Gastroesophageal sphincter (tissue), 3 donors: ENCODE data around the gene PDZD2.

ENCODE experiments used
- CTCF ChIP-seq, 4 experiments: fragments of 200-600 bp in 2 of 4; fragments of 450-650 bp in 2 of 4; sonication (generic) in 1 of 4; IDR thresholded peaks; one replicate each; pipeline ENCODE4 v1.5.1; 2017 to 2019; ENCODE audit warnings: antibody characterized with exemption in 4 of 4, mild to moderate bottlenecking in 2 of 4, moderate library complexity in 2 of 4
- POLR2AphosphoS5 ChIP-seq: sonication (generic); formaldehyde crosslinking; IDR thresholded peaks from one replicate; pipeline ENCODE4 v1.6.1; 2017; ENCODE audit warnings: antibody characterized with exemption

- TF ChIP-seq CTCF (IDR thresholded peaks at IDR 0.05) (no peak), POLR2AphosphoS5 (no peak)
Measured at GRCh38 chr5:32043105-32043504, 404.2 kb downstream of the PDZD2 start.
